GM23338 (cell line): ENCODE data around the gene SGCD. TPM values are rescaled to one million over a fixed set of nuclear protein-coding genes. Genes with fewer than 3 reads are reported as not detected.

ENCODE experiments used
- CREB1 ChIP-seq: fragments of 250-450 bp; sonication (Bioruptor Pico); IDR thresholded peaks from 2 replicates; pipeline ENCODE4 v1.5.0; 2020; ENCODE audit warnings: low read depth, mild to moderate bottlenecking, moderate library complexity
- EZH2phosphoT487 ChIP-seq: fragments of 200-600 bp; sonication (generic); IDR thresholded peaks from one replicate; pipeline ENCODE4 v1.8.1; 2018; ENCODE audit warnings: antibody characterized with exemption; ENCODE audit not compliant: unreplicated experiment
- JUNB ChIP-seq: IDR thresholded peaks from one replicate; pipeline ENCODE4 v1.6.1; 2016; ENCODE audit warnings: antibody characterized with exemption; ENCODE audit not compliant: unreplicated experiment
- POLR2AphosphoS5 ChIP-seq: IDR thresholded peaks from 2 replicates; pipeline ENCODE4 v1.6.1; 2016; ENCODE audit warnings: antibody characterized with exemption, low read depth
- REST ChIP-seq: IDR thresholded peaks from one replicate; pipeline ENCODE4 v1.6.1; 2018; ENCODE audit warnings: antibody characterized with exemption; ENCODE audit not compliant: unreplicated experiment
- ZNF114 ChIP-seq: fragments of 250-450 bp; sonication (Bioruptor Pico); IDR thresholded peaks from 2 replicates; pipeline ENCODE4 v1.5.0; 2020; ENCODE audit warnings: mild to moderate bottlenecking, moderate library complexity
- ZNF462 ChIP-seq: fragments of 250-450 bp; sonication (Bioruptor Pico); IDR thresholded peaks from 2 replicates; pipeline ENCODE4 v1.5.0; 2020; ENCODE audit warnings: mild to moderate bottlenecking, moderate library complexity
- polyA plus RNA-seq: library from polyadenylated mRNA; unstranded; fragments of >200 nt; fragmentation: Nextera tagmentation; extraction: Ambion mirVana; gene quantifications from 2 replicates; pipeline ENCODE4 v1.2.1, GENCODE V29; 2016
- total RNA-seq: library from RNA; depleted of rRNA; stranded (reverse); fragments of >200 nt; shearing (Covaris generic); gene quantifications from 2 replicates; pipeline ENCODE4 v1.2.3, GENCODE V29; 2014

The SGCD gene
- total and polyA plus RNA-seq, 2 experiments from 2014 or later: 0.03 to 0.05 TPM

- TF ChIP-seq ZNF462 (no peak), POLR2AphosphoS5 (no peak), ZNF114 (CRISPR knock-in tag) (no peak), CREB1 (CRISPR knock-in tag) (no peak), REST (no peak), JUNB (no peak), EZH2phosphoT487 (no peak)
Measured at GRCh38 chr5:156366521-156366920, 39.6 kb downstream of the SGCD start (continued).
